GM10248 (cell line): ENCODE measurements around the gene UBTF.

ENCODE experiments used
- CTCF ChIA-PET: fragments of 300-600 bp; sonication (Branson Sonifier 250); formaldehyde crosslinking; extraction: SDS; loops from one replicate; lab custom pipeline; 2021; ENCODE audit warnings: antibody characterized with exemption; lab: Yijun Ruan, JAX
- POLR2A ChIA-PET: fragments of 350-650 bp; sonication (Branson Sonifier 250); formaldehyde crosslinking; extraction: SDS; loops from one replicate; lab custom pipeline; 2020; ENCODE audit warnings: antibody characterized with exemption; lab: Yijun Ruan, JAX
- DNase-seq: peaks from one replicate; pipeline ENCODE4 v3.0.0; 2012; ENCODE audit errors: extremely low spot score
- TF ChIP-seq, protein P1 (sequence below): IDR thresholded peaks from 2 replicates; pipeline ENCODE4 v1.5.1; 2012; ENCODE audit warnings: mild to moderate bottlenecking, low read depth; ENCODE audit errors: extremely low read depth, missing control alignments, control extremely low read depth

UBTF gene

DNA sequence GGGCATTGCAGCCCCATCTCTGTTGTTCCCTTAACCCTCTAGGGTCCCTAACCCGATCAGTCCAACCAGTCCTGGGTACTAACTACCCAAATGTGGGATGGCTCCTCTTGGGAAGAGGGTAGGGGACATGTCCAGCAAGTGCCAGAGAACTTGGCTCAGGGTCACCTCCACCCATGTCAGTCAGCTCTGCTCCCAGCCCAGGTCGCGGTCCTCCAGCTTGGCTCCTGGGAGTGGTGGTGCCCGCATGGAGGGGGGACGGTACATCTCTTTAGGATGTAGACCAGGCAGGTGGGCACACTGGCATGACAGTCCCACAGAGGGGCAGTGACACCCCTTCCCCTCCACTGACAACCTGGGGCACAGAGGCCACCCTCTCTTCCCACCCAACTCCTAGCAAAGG, 26.7 kb downstream of the UBTF start:
- ChIA-PET CTCF (interaction anchor here (2.1 kb wide), 1 partner anchor 17 kb away, joined by 9 read pairs; no protein-coding TSS in a partner anchor), POLR2A (no interaction called here)
- no peak for DNase-seq
- TF ChIP-seq, protein P1, sequence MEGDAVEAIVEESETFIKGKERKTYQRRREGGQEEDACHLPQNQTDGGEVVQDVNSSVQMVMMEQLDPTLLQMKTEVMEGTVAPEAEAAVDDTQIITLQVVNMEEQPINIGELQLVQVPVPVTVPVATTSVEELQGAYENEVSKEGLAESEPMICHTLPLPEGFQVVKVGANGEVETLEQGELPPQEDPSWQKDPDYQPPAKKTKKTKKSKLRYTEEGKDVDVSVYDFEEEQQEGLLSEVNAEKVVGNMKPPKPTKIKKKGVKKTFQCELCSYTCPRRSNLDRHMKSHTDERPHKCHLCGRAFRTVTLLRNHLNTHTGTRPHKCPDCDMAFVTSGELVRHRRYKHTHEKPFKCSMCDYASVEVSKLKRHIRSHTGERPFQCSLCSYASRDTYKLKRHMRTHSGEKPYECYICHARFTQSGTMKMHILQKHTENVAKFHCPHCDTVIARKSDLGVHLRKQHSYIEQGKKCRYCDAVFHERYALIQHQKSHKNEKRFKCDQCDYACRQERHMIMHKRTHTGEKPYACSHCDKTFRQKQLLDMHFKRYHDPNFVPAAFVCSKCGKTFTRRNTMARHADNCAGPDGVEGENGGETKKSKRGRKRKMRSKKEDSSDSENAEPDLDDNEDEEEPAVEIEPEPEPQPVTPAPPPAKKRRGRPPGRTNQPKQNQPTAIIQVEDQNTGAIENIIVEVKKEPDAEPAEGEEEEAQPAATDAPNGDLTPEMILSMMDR: no peak

DNA sequence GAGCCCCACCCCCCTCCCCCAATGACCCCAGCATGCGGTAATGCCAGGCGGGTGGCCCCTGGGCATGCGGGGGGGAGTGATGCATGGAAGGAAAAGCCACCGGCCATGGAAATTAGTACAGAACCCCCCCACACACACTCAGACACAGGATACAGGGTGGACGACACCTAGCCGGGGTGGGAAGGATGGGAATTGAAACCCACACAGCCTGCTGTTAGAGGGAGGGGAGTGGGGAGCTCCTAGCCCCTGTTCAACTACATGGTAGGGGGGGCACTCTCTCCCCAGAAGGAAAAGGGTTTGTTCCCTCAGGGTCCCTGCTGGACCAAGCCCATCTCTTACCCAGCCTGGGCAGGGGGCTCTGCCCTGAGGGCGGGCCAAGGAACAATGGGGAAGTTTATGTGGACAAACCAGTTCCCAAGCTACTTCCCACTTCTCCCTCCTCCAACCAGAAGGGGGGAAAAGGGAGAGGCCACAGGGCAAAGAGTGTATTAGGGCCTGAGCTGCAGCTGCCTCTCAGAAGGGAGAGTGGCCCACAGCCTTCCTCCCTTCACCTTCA, 27.5 kb downstream of the UBTF start:
- TF ChIP-seq, protein P1: no peak
- POLR2A ChIA-PET: no interaction called here
- DNase-seq: no peak
- CTCF ChIA-PET: interaction anchor here (2.1 kb wide), 1 partner anchor 18 kb away, joined by 9 read pairs; no protein-coding TSS in a partner anchor

DNA sequence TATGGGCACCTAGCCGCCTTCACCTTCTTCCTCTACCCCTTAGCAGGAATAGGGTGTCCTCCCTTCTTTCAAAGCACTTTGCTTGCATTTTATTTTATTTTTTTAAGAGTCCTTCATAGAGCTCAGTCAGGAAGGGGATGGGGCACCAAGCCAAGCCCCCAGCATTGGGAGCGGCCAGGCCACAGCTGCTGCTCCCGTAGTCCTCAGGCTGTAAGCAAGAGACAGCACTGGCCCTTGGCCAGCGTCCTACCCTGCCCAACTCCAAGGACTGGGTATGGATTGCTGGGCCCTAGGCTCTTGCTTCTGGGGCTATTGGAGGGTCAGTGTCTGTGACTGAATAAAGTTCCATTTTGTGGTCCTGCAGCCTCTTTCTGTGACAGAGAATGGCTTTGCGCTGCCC, 28.1 kb downstream of the UBTF start:
- CTCF ChIA-PET: interaction anchor here (2.1 kb wide), 1 partner anchor 18 kb away, joined by 9 read pairs; no protein-coding TSS in a partner anchor
- no peak for DNase-seq
- POLR2A ChIA-PET: no interaction called here
- TF ChIP-seq, protein P1: no peak

DNA sequence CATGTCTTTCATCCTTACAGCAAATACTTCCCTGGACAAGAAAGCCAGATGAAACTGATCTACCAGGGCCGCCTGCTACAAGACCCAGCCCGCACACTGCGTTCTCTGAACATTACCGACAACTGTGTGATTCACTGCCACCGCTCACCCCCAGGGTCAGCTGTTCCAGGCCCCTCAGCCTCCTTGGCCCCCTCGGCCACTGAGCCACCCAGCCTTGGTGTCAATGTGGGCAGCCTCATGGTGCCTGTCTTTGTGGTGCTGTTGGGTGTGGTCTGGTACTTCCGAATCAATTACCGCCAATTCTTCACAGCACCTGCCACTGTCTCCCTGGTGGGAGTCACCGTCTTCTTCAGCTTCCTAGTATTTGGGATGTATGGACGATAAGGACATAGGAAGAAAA, 29.0 kb downstream of the UBTF start:
- ChIA-PET CTCF (interaction anchor here (0.8 to 2.6 kb wide), 3 partner anchors 13 to 141 kb away, joined by 3 to 9 read pairs (median 9); no protein-coding TSS in a partner anchor), POLR2A (no interaction called here)
- TF ChIP-seq, protein P1: no peak
- DNase-seq: no peak

DNA sequence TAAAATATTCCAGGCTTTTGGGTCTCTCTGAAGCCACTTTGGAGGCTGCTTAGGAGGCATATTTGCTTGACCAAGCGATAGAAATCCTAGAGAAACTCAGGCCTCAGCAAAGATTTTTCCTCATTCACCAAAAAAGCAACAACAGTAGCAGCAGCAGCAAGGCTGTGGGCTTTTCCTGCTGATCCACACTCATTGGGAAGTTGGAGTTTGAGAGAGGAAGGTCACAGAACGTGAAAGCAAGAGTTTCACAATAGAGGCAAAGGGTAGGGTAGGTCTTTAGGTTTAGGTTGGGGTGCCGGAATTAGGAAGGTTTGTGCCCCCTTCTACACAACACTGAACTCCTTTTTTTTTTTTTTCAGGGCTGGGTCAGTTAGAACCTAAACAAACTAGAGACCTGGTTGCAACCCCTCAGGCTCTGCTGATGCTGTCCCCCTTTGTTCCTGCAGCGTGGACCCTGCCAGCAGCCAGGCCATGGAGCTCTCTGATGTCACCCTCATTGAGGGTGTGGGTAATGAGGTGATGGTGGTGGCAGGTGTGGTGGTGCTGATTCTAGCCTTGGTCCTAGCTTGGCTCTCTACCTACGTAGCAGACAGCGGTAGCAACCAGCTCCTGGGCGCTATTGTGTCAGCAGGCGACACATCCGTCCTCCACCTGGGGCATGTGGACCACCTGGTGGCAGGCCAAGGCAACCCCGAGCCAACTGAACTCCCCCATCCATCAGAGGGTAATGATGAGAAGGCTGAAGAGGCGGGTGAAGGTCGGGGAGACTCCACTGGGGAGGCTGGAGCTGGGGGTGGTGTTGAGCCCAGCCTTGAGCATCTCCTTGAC, 30.7 kb downstream of the UBTF start:
- no peak for DNase-seq
- TF ChIP-seq, protein P1: no peak
- ChIA-PET POLR2A (no interaction called here), CTCF (interaction anchor here (1.1 to 2.6 kb wide), 5 partner anchors 10 to 163 kb away, joined by 3 to 11 read pairs (median 6); no protein-coding TSS in a partner anchor)

DNA sequence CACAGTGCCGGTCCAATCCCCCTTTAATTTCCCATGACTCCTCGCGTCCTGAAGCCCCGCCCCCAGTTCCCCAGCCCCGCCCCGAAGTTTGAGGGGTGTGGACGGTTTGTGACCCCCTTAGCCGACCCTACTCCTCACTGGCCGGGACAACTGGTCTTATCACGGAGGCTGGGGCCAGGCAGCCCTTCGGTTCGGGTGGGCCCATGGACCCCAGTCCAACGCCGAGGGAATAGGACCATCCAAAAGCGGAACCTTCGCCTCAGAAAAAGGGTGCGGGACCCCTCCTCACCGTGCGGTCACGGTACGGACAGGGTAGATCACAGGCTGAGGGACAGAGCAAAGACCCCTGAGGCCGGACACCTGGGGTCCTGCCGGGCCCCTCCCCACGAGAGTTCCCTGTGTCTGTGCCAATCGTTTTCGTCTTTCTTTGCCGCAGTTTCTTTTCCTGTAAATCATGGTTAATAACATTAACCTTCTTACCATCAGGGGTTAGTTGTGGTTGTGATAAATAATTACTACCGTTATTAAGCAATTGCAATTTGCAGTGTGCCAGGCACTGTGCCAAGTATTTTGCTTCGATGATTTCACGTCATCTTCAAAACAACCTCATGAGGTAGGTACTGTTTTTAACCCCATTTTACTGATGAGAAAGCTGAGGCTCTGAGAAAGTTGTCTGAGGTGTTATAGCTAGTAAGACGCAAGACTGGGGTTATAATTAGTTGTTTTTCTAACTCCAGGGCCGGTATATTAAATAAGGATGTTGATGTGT, 32.2 kb downstream of the UBTF start:
- ChIA-PET CTCF (interaction anchor here (1.7 to 4.6 kb wide), 4 partner anchors 11 to 163 kb away, joined by 5 to 47 read pairs (median 10); partner anchors contain the start of gene ASB16), POLR2A (interaction anchor here (0.6 to 1.0 kb wide), 3 partner anchors 22 to 561 kb away, joined by 3 to 7 read pairs (median 3); no protein-coding TSS in a partner anchor)
- TF ChIP-seq, protein P1: no peak
- DNase-seq: peak; percentile 84
